HCT116 (cell line): ENCODE data around the gene NCAPG2. TPM values are rescaled to one million over a fixed set of nuclear protein-coding genes. Genes with fewer than 3 reads are reported as not detected.

ENCODE experiments used
- ATAC-seq: fragments of 200-7000 bp; cut with Tn5 transposase; 2 replicates; pipeline ENCODE4 v1.9.1; 2020; ENCODE audit warnings: mild to moderate bottlenecking, moderate library complexity
- BruUV-seq: library from RNA; stranded (reverse); fragments of 400-500 nt; replicated peaks from 2 replicates; lab custom pipeline; 2021; lab: Mats Ljungman, UMichigan
- CTCF ChIA-PET: fragments of 300-600 bp; sonication (Branson Sonifier 250); formaldehyde crosslinking; loops from one replicate; lab custom pipeline; 2021; ENCODE audit warnings: antibody characterized with exemption; lab: Charles Lee
- POLR2A ChIA-PET: fragments of 300-600, 350-600 bp; sonication (Branson Sonifier 250); formaldehyde crosslinking; loops from one replicate; lab custom pipeline; 2021; ENCODE audit warnings: antibody characterized with exemption; lab: Charles Lee
- RAD21 ChIA-PET, 2 experiments: fragments of 300-600 bp; sonication (Branson Sonifier 250); formaldehyde crosslinking; loops; one replicate each; lab custom pipeline; 2023; ENCODE audit warnings: low total read pairs in 2 of 2; ENCODE audit not compliant: uncharacterized antibody in 2 of 2, unreplicated experiment in 2 of 2, low non-redundant PET in 1 of 2; lab: Charles Lee
- DNase-seq: peaks from one replicate; pipeline ENCODE4 v3.0.0-alpha.2; 2010; ENCODE audit warnings: low read depth, low spot score
- H2AFZ ChIP-seq: fragments of 200-600 bp; shearing (Covaris generic), sonication (generic); 2 replicates; pipeline ENCODE4 v1.6.1; 2017; ENCODE audit warnings: low read depth, mixed run types, mixed read lengths, antibody characterized with exemption, low read length; ENCODE audit not compliant: poor library complexity, severe bottlenecking
- H3K27ac ChIP-seq: 2 replicates; pipeline ENCODE4 v1.5.1; 2012; ENCODE audit warnings: low read depth, low read length
- H3K27me3 ChIP-seq: fragments of 200-600 bp; sonication (generic); 2 replicates; pipeline ENCODE4 v1.6.1; 2016; ENCODE audit warnings: mixed run types, low read length, mixed read lengths; ENCODE audit not compliant: insufficient read depth
- H3K36me3 ChIP-seq, 2 experiments: fragments of 200-500 bp in 1 of 2; fragments of 200-600 bp in 1 of 2; sonication (Bioruptor generic) in 1 of 2; sonication (generic) in 1 of 2; 2 replicates each; pipeline versions ENCODE4 v1.5.1 to v1.6.1; 2014 to 2016; ENCODE audit warnings: low read length in 2 of 2, inconsistent platforms in 1 of 2, mixed read lengths in 1 of 2, mixed run types in 1 of 2; ENCODE audit not compliant: insufficient read depth in 2 of 2, control insufficient read depth in 1 of 2
- H3K4me1 ChIP-seq, 2 experiments: fragments of 200-600 bp in 1 of 2; sonication (generic) in 1 of 2; 2 replicates each; pipeline versions ENCODE4 v1.5.1 to v1.6.1; 2012 to 2017; ENCODE audit warnings: low read length in 2 of 2, inconsistent platforms in 1 of 2, mild to moderate bottlenecking in 1 of 2, mixed read lengths in 1 of 2, mixed run types in 1 of 2, moderate library complexity in 1 of 2; ENCODE audit not compliant: insufficient read depth in 2 of 2, control insufficient read depth in 1 of 2
- H3K4me2 ChIP-seq: fragments of 200-600 bp; sonication (generic); 2 replicates; pipeline ENCODE4 v1.6.1; 2017; ENCODE audit warnings: mixed run types, low read length, mixed read lengths
- H3K4me3 ChIP-seq, 2 experiments: fragments of 200-600 bp in 1 of 2; sonication (generic) in 1 of 2; replicated peaks in 1 of 2; 2 replicates each; pipeline ENCODE4 v1.5.1; 2011 to 2016; ENCODE audit warnings: low read length in 2 of 2, control low read depth in 1 of 2, low read depth in 1 of 2, mild to moderate bottlenecking in 1 of 2, mixed read lengths in 1 of 2, mixed run types in 1 of 2
- H3K79me2 ChIP-seq: fragments of 200-600 bp; sonication (generic); 2 replicates; pipeline ENCODE4 v1.6.1; 2017; ENCODE audit warnings: mild to moderate bottlenecking, mixed run types, low read length, moderate library complexity, mixed read lengths; ENCODE audit not compliant: insufficient read depth
- H3K9ac ChIP-seq: fragments of 200-600 bp; sonication (generic); 2 replicates; pipeline ENCODE4 v1.6.1; 2016; ENCODE audit warnings: low read length, mixed read lengths
- H3K9me2 ChIP-seq: fragments of 200-600 bp; sonication (generic), shearing (Covaris generic); 2 replicates; pipeline ENCODE4 v1.6.1; 2017; ENCODE audit warnings: mixed run types, mild to moderate bottlenecking, moderate library complexity; ENCODE audit not compliant: insufficient read depth
- H3K9me3 ChIP-seq, 2 experiments: fragments of 200-500 bp in 1 of 2; fragments of 200-600 bp in 1 of 2; sonication (Bioruptor generic) in 1 of 2; sonication (generic) in 1 of 2; 2 replicates each; pipeline ENCODE4 v1.6.1; 2014 to 2017; ENCODE audit warnings: low read length in 2 of 2, mixed read lengths in 2 of 2, inconsistent platforms in 1 of 2, low read depth in 1 of 2, mild to moderate bottlenecking in 1 of 2, mixed run types in 1 of 2, moderate library complexity in 1 of 2; ENCODE audit not compliant: control insufficient read depth in 1 of 2, insufficient read depth in 1 of 2
- H4K20me1 ChIP-seq: fragments of 200-600 bp; sonication (generic), shearing (Covaris generic); 2 replicates; pipeline ENCODE4 v1.6.1; 2017; ENCODE audit warnings: mixed run types, mild to moderate bottlenecking, moderate library complexity; ENCODE audit not compliant: insufficient read depth
- CBX3 ChIP-seq: IDR thresholded peaks from 2 replicates; pipeline ENCODE4 v1.6.1; 2012; ENCODE audit warnings: low read depth
- EZH2 ChIP-seq: fragments of 200-600 bp; sonication (generic); IDR thresholded peaks from 2 replicates; pipeline ENCODE4 v1.6.1; 2017; ENCODE audit warnings: antibody characterized with exemption, mixed run types
- EZH2phosphoT487 ChIP-seq: fragments of 200-600 bp; IDR thresholded peaks from 2 replicates; pipeline ENCODE4 v1.6.1; 2018; ENCODE audit warnings: antibody characterized with exemption, borderline replicate concordance
- POLR2A ChIP-seq: IDR thresholded peaks from 2 replicates; pipeline ENCODE4 v1.7.0; 2011; ENCODE audit warnings: borderline replicate concordance; ENCODE audit not compliant: insufficient read depth, insufficient read length; ENCODE audit errors: extremely low read depth
- SRF ChIP-seq: IDR thresholded peaks from 2 replicates; pipeline ENCODE4 v1.6.1; 2012; ENCODE audit warnings: low read depth
- intact Hi-C: fragments of 100-400 bp; cut with micrococcal nuclease; formaldehyde crosslinking; loops from 2 replicates; pipeline ENCODE4 v1.10.0; 2022
- total RNA-seq: library from RNA; stranded (reverse); gene quantifications from one replicate; pipeline ENCODE4 v1.2.1, GENCODE V29; 2021; ENCODE audit not compliant: unreplicated experiment
- TF ChIP-seq, protein P1 (sequence below): IDR thresholded peaks from 2 replicates; pipeline ENCODE4 v1.6.1; 2012; ENCODE audit warnings: low read depth
- TF ChIP-seq, protein P2 (sequence below), 3 experiments: fragments of 200-600 bp in 1 of 3; sonication (generic) in 1 of 3; IDR thresholded peaks in 2 of 3; conservative IDR thresholded peaks in 1 of 3; 2 replicates each; pipeline ENCODE4 v1.5.1; 2012 to 2017; ENCODE audit warnings: low read depth in 2 of 3, low read length in 2 of 3, antibody characterized with exemption in 1 of 3, borderline replicate concordance in 1 of 3, control low read depth in 1 of 3, mild to moderate bottlenecking in 1 of 3, mixed read lengths in 1 of 3, mixed run types in 1 of 3, moderate library complexity in 1 of 3; ENCODE audit not compliant: insufficient read depth in 1 of 3

NCAPG2 gene
- total RNA-seq, 1 experiment from 2014 or later = 73.1 TPM

DNA sequence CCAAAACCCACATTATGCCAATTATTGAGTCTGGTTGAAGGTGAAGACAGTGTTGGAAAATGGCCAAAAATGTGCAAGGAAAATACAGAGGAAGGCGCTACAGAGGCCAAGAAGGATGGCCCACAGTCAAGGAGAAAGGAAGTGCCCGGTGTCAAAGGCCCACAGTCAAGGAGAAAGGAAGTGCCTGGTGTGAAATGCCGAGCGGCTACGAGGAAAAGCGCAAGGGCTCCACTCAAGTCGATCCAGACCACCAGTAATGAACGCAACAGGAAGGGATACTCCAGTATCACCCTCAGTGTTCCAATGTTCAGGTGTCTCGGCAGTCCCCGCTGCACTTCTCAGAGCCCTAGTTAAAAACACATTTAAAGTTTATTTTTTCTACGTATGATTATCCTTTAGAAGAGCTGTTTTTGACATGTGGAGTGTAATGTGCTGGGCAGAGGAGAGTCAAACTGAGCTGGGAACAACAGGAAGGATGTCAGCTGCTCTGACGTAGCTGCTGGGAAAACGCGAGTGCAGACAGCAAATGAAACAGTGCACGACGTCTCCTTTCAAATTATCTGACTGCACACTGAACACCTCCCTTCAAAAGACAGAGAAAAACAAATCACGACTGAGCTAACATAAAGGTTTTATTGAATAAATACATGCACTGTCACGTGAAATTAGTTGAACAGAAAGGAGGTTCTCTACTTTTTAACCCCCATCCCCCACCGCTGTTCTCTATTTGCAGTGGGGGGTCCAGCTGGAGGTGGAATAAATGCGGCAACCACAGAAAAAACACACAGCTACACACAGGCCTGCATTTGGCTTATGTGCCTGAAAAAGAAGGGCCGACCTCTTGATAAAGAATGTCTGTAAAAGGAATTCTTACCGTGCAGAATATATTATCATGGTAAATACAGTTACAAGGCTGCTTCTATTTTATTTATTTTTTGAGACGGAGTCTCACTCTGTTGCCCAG lies 26.1 kb upstream of the NCAPG2 start:
- no peaks in the 10 kb centered on the region for H3K79me2 ChIP-seq
- intact Hi-C loops = no loop called here
- CTCF ChIA-PET = no interaction called here
- DNase-seq (no peak), ATAC-seq (no peak)
- peaks cover 0 to 5% of the 10 kb centered on the region in 2 experiments; a peak in 3 of 4 replicates for H3K36me3 ChIP-seq
- no peaks in the 10 kb centered on the region for H3K27me3 ChIP-seq
- H3K4me3 ChIP-seq = no peak overlapping the region
- no peak overlapping the region for H2AFZ ChIP-seq
- TF ChIP-seq EZH2 (no peak), CBX3 (no peak), EZH2phosphoT487 (no peak), SRF (no peak), POLR2A (no peak)
- TF ChIP-seq, protein P1, sequence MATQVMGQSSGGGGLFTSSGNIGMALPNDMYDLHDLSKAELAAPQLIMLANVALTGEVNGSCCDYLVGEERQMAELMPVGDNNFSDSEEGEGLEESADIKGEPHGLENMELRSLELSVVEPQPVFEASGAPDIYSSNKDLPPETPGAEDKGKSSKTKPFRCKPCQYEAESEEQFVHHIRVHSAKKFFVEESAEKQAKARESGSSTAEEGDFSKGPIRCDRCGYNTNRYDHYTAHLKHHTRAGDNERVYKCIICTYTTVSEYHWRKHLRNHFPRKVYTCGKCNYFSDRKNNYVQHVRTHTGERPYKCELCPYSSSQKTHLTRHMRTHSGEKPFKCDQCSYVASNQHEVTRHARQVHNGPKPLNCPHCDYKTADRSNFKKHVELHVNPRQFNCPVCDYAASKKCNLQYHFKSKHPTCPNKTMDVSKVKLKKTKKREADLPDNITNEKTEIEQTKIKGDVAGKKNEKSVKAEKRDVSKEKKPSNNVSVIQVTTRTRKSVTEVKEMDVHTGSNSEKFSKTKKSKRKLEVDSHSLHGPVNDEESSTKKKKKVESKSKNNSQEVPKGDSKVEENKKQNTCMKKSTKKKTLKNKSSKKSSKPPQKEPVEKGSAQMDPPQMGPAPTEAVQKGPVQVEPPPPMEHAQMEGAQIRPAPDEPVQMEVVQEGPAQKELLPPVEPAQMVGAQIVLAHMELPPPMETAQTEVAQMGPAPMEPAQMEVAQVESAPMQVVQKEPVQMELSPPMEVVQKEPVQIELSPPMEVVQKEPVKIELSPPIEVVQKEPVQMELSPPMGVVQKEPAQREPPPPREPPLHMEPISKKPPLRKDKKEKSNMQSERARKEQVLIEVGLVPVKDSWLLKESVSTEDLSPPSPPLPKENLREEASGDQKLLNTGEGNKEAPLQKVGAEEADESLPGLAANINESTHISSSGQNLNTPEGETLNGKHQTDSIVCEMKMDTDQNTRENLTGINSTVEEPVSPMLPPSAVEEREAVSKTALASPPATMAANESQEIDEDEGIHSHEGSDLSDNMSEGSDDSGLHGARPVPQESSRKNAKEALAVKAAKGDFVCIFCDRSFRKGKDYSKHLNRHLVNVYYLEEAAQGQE = no peak
- TF ChIP-seq, protein P2, sequence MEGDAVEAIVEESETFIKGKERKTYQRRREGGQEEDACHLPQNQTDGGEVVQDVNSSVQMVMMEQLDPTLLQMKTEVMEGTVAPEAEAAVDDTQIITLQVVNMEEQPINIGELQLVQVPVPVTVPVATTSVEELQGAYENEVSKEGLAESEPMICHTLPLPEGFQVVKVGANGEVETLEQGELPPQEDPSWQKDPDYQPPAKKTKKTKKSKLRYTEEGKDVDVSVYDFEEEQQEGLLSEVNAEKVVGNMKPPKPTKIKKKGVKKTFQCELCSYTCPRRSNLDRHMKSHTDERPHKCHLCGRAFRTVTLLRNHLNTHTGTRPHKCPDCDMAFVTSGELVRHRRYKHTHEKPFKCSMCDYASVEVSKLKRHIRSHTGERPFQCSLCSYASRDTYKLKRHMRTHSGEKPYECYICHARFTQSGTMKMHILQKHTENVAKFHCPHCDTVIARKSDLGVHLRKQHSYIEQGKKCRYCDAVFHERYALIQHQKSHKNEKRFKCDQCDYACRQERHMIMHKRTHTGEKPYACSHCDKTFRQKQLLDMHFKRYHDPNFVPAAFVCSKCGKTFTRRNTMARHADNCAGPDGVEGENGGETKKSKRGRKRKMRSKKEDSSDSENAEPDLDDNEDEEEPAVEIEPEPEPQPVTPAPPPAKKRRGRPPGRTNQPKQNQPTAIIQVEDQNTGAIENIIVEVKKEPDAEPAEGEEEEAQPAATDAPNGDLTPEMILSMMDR (IDR thresholded peaks at IDR 0.05 in 2 of 3, conservative IDR thresholded peaks at IDR 0.05 in 1 of 3; ENCODE audit: borderline replicate concordance in 1 of 3, insufficient read depth in 1 of 3, low read depth in 2 of 3, low read length in 2 of 3) = no peak
- H3K9ac ChIP-seq = no peak overlapping the region
- H3K27ac ChIP-seq = no peak overlapping the region
- RAD21 ChIA-PET = no interaction called here
- no peaks in the 10 kb centered on the region for H4K20me1 ChIP-seq
- no peaks in the 10 kb centered on the region for H3K9me2 ChIP-seq
- no peak overlapping the region for H3K4me2 ChIP-seq
- POLR2A ChIA-PET = no interaction called here
- no TSS peak for BruUV-seq
- no peaks in the 10 kb centered on the region for H3K4me1 ChIP-seq
- H3K9me3 ChIP-seq = no peaks in the 10 kb centered on the region
